AG04450 (cell line): ENCODE results near the gene AUTS2. TPM values are rescaled to one million over a fixed set of nuclear protein-coding genes. Genes with fewer than 3 reads are reported as not detected.

ENCODE experiments used
- CTCF ChIA-PET: fragments of 300-600, 350-600 bp; formaldehyde crosslinking; extraction: SDS; loops from one replicate; lab custom pipeline; 2022; ENCODE audit warnings: antibody characterized with exemption, inconsistent platforms; lab: Charles Lee
- POLR2A ChIA-PET: fragments of 350-600 bp; formaldehyde crosslinking; extraction: SDS; loops from one replicate; lab custom pipeline; 2021; ENCODE audit warnings: antibody characterized with exemption, inconsistent platforms; lab: Yijun Ruan, JAX
- DNase-seq: peaks from one replicate; pipeline ENCODE4 v3.0.0-alpha.2; 2011; ENCODE audit warnings: low read depth, low spot score
- H3K27ac ChIP-seq: one replicate; pipeline ENCODE4 v1.5.1; 2012; ENCODE audit warnings: low read depth, low read length, control low read depth
- H3K27me3 ChIP-seq: one replicate; pipeline ENCODE4 v1.6.0; 2012; ENCODE audit warnings: low read length; ENCODE audit not compliant: control insufficient read depth, insufficient read depth
- H3K4me3 ChIP-seq: 2 replicates; pipeline ENCODE4 v1.5.1; 2011; ENCODE audit warnings: mild to moderate bottlenecking, low read depth, low read length, control low read depth
- H3K9me3 ChIP-seq: 2 replicates; pipeline ENCODE4 v1.5.1; 2012; ENCODE audit warnings: low read length; ENCODE audit not compliant: control insufficient read depth, insufficient read depth
- CTCF ChIP-seq: IDR thresholded peaks from 2 replicates; pipeline ENCODE4 v1.5.1; 2011; ENCODE audit warnings: low read depth, low read length, control low read depth, inconsistent platforms
- polyA plus RNA-seq: library from polyadenylated mRNA; depleted of rRNA; stranded (reverse); fragments of >200 nt; gene quantifications from 2 replicates; pipeline ENCODE4 v1.2.3, GENCODE V29; 2011

AUTS2 gene
- polyA plus RNA-seq, 1 experiment: 1.5 TPM

GRCh38 chr7:70621954-70622600, 1023.8 kb downstream of the AUTS2 start:
- ChIA-PET POLR2A (no interaction called here), CTCF (no interaction called here)
- TF ChIP-seq CTCF: no peak

DNA sequence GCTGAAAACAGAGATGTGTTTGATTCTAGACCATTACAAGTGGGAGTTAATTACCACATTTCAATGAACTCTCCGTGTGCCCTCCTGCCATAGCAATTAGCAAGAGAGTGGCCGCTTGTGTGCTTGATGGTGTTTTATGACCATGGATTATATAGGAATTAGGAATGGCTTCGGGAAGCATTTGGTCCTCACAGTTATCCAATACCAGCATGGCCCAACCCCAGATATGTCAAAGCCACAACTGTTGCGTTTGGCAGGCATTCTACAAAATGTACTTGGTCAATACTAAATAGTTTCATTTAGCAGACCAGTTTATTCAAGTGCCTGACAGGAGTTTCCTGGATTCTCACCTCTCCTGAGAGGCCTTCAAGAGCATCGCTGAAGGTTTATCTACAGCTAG, 1024.7 kb downstream of the AUTS2 start:
- Histone ChIP-seq H3K27ac (no peak overlapping the region), H3K9me3 (no peaks in the 10 kb centered on the region), H3K4me3 (no peak overlapping the region), H3K27me3 (peaks cover 13% of the 10 kb centered on the region)
- CTCF ChIA-PET: no interaction called here
- no peak for TF ChIP-seq CTCF
- POLR2A ChIA-PET: no interaction called here
- no peak for DNase-seq

More at GRCh38 chr7:70621954-70622600, 1023.8 kb downstream of the AUTS2 start:
- H3K4me3 ChIP-seq: no peak overlapping the region
- DNase-seq: no peak
- H3K9me3 ChIP-seq: no peaks in the 10 kb centered on the region
- H3K27me3 ChIP-seq: peaks cover 13% of the 10 kb centered on the region
- no peak overlapping the region for H3K27ac ChIP-seq

DNA sequence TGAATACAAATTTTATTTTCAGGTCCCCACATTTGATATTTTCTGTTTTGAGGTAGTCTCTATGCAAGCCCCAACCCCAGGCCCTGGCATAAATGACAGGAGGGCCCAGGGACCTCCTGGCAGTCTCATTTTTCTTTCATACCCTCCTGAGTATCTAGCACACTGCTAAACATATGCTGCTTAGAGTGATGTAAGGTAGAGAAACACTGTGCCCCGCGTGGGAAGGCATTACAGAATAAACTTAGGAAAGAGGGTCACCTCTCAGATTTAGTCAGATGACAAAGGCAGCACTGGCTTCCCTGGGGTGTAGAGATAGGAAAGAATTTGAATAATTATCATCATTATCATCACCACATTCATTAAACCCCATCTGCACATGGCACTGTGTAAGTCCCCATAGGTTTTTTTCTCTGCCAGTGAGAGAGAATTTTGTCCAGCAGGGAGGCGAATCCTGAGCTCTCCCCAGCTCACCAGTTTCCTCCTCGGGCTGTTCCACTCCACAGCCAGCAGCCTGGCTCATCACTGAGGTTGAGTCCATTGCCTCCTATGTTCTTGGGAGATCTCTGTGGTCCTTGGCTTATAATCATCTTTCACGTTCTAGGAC, 1026.3 kb downstream of the AUTS2 start:
- Histone ChIP-seq H3K9me3 (no peaks in the 10 kb centered on the region), H3K27ac (no peak overlapping the region), H3K4me3 (no peak overlapping the region), H3K27me3 (peaks cover 13% of the 10 kb centered on the region)
- POLR2A ChIA-PET: no interaction called here
- CTCF ChIA-PET: no interaction called here
- no peak for TF ChIP-seq CTCF
- no peak for DNase-seq

- ChIA-PET POLR2A (no interaction called here), CTCF (no interaction called here)
- no peak overlapping the region for H3K27ac ChIP-seq
- H3K9me3 ChIP-seq: no peaks in the 10 kb centered on the region
- H3K4me3 ChIP-seq: no peak overlapping the region
- TF ChIP-seq CTCF: no peak
- no peak for DNase-seq
- H3K27me3 ChIP-seq: peaks cover 2% of the 10 kb centered on the region
These were observed 1029.2 kb downstream of the AUTS2 start for GRCh38 chr7:70627461-70627860.

- CTCF ChIA-PET: no interaction called here
- POLR2A ChIA-PET: no interaction called here
- H3K27ac ChIP-seq: no peak overlapping the region
- no peaks in the 10 kb centered on the region for H3K9me3 ChIP-seq
- TF ChIP-seq CTCF: no peak
- H3K27me3 ChIP-seq: no peaks in the 10 kb centered on the region
- H3K4me3 ChIP-seq: no peak overlapping the region
- no peak for DNase-seq
These were observed 1032.2 kb downstream of the AUTS2 start for GRCh38 chr7:70630440-70630817.
